IMR-90 (cell line): ENCODE measurements around the gene CYP46A1. TPM values are rescaled to one million over a fixed set of nuclear protein-coding genes. Genes with fewer than 3 reads are reported as not detected.
A peak's percentile ranks its signal among the peaks of the same experiment; 100 is the strongest.

Source experiments
- ATAC-seq: fragments of 200-7000 bp; cut with Tn5 transposase; 2 replicates; pipeline ENCODE4 v1.9.1; 2020; ENCODE audit warnings: low read depth, mild to moderate bottlenecking, moderate library complexity
- BruUV-seq: library from RNA; stranded (reverse); fragments of 400-500 nt; replicated peaks from 2 replicates; lab custom pipeline; 2021; lab: Mats Ljungman, UMichigan
- CTCF ChIA-PET: fragments of 300-600 bp; formaldehyde crosslinking; extraction: SDS; loops from one replicate; lab custom pipeline; 2021; ENCODE audit warnings: antibody characterized with exemption; lab: Yijun Ruan, JAX
- POLR2A ChIA-PET: fragments of 300-600 bp; sonication (Branson Sonifier 250); formaldehyde crosslinking; loops from one replicate; lab custom pipeline; 2022; ENCODE audit warnings: antibody characterized with exemption; ENCODE audit not compliant: unreplicated experiment; lab: Charles Lee
- DNase-seq: peaks from one replicate; pipeline ENCODE4 v3.0.0; 2013
- H2AFZ ChIP-seq: replicated peaks from 2 replicates; pipeline ENCODE3; 2013; ENCODE audit warnings: low read length, mild to moderate bottlenecking; ENCODE audit not compliant: poor library complexity
- H2AK5ac ChIP-seq: 2 replicates; pipeline ENCODE4 v1.6.1; 2013; ENCODE audit warnings: low read depth, low read length, inconsistent platforms
- H2AK9ac ChIP-seq: replicated peaks from 2 replicates; pipeline ENCODE3; 2013; ENCODE audit warnings: mild to moderate bottlenecking, low read depth, low read length, moderate library complexity; ENCODE audit not compliant: poor library complexity
- H2BK120ac ChIP-seq: 2 replicates; pipeline ENCODE4 v1.6.1; 2013; ENCODE audit warnings: low read depth, low read length, inconsistent platforms
- H2BK15ac ChIP-seq: 3 replicates; pipeline ENCODE4 v1.6.1; 2013; ENCODE audit warnings: low read depth, low read length, inconsistent platforms
- H2BK20ac ChIP-seq: 2 replicates; pipeline ENCODE4 v1.6.1; 2013; ENCODE audit warnings: low read depth, mild to moderate bottlenecking, inconsistent platforms, low read length, moderate library complexity
- H2BK5ac ChIP-seq: 2 replicates; pipeline ENCODE4 v1.6.1; 2013; ENCODE audit warnings: mild to moderate bottlenecking, low read depth, low read length, inconsistent platforms; ENCODE audit not compliant: poor library complexity, severe bottlenecking
- H3K14ac ChIP-seq: replicated peaks from 2 replicates; pipeline ENCODE4 v1.6.1; 2013; ENCODE audit warnings: low read depth, low read length, inconsistent platforms
- H3K18ac ChIP-seq: 2 replicates; pipeline ENCODE4 v1.6.1; 2013; ENCODE audit warnings: low read depth, low read length, control low read depth
- H3K23ac ChIP-seq: 2 replicates; pipeline ENCODE4 v1.6.1; 2013; ENCODE audit warnings: low read depth, low read length, inconsistent platforms
- H3K27ac ChIP-seq: 2 replicates; pipeline ENCODE4 v1.5.1; 2013; ENCODE audit warnings: mild to moderate bottlenecking, control low read depth, low read length; ENCODE audit not compliant: insufficient read depth
- H3K27me3 ChIP-seq: 2 replicates; pipeline ENCODE4 v1.6.1; 2013; ENCODE audit warnings: low read length; ENCODE audit not compliant: control insufficient read depth, insufficient read depth
- H3K36me3 ChIP-seq: 2 replicates; pipeline ENCODE4 v1.6.1; 2013; ENCODE audit warnings: low read length, mixed read lengths; ENCODE audit not compliant: control insufficient read depth, insufficient read depth
- H3K4ac ChIP-seq: 2 replicates; pipeline ENCODE4 v1.6.1; 2013; ENCODE audit warnings: low read depth, low read length, inconsistent platforms
- H3K4me1 ChIP-seq: 2 replicates; pipeline ENCODE4 v1.6.1; 2013; ENCODE audit warnings: low read length, mixed read lengths; ENCODE audit not compliant: control insufficient read depth, insufficient read depth
- H3K4me2 ChIP-seq: 2 replicates; pipeline ENCODE4 v1.6.1; 2013; ENCODE audit warnings: low read depth, mild to moderate bottlenecking, control low read depth, low read length, moderate library complexity
- H3K4me3 ChIP-seq: 2 replicates; pipeline ENCODE4 v1.5.1; 2013; ENCODE audit warnings: low read depth, mild to moderate bottlenecking, control low read depth, low read length, moderate library complexity; ENCODE audit not compliant: insufficient read depth
- H3K56ac ChIP-seq: 2 replicates; pipeline ENCODE4 v1.6.1; 2013; ENCODE audit warnings: low read length, inconsistent platforms; ENCODE audit not compliant: insufficient read depth; ENCODE audit errors: extremely low read depth
- H3K79me1 ChIP-seq, 2 experiments: 2 replicates each; pipeline ENCODE4 v1.6.1; 2013; ENCODE audit warnings: low read length in 2 of 2, inconsistent platforms in 1 of 2, low read depth in 1 of 2
- H3K9ac ChIP-seq: 2 replicates; pipeline ENCODE4 v1.6.1; 2013; ENCODE audit warnings: low read depth, low read length, control low read depth
- H3K9me1 ChIP-seq: 2 replicates; pipeline ENCODE4 v1.6.1; 2013; ENCODE audit warnings: low read length, inconsistent platforms; ENCODE audit not compliant: insufficient read depth
- H3K9me3 ChIP-seq: 2 replicates; pipeline ENCODE4 v1.6.1; 2013; ENCODE audit warnings: low read length; ENCODE audit not compliant: control insufficient read depth, insufficient read depth
- H4K20me1 ChIP-seq: 2 replicates; pipeline ENCODE4 v1.6.1; 2013; ENCODE audit warnings: low read length, inconsistent platforms; ENCODE audit not compliant: insufficient read depth
- H4K5ac ChIP-seq: 2 replicates; pipeline ENCODE4 v1.6.1; 2013; ENCODE audit warnings: mild to moderate bottlenecking, low read depth, low read length, control low read depth
- H4K8ac ChIP-seq, 2 experiments: 2 replicates each; pipeline ENCODE4 v1.6.1; 2013; ENCODE audit warnings: low read depth in 2 of 2, low read length in 2 of 2, control low read depth in 1 of 2, inconsistent platforms in 1 of 2
- H4K91ac ChIP-seq: 2 replicates; pipeline ENCODE4 v1.6.1; 2013; ENCODE audit warnings: low read depth, low read length, inconsistent platforms; ENCODE audit not compliant: insufficient read depth
- BHLHE40 ChIP-seq: fragments of 150-350 bp; IDR thresholded peaks from 2 replicates; pipeline ENCODE4 v1.6.1; 2016; ENCODE audit warnings: mild to moderate bottlenecking, low read depth, low read length
- CEBPB ChIP-seq: IDR thresholded peaks from 2 replicates; pipeline ENCODE4 v1.6.1; 2012; ENCODE audit warnings: low read depth, low read length, improper control_type of control experiment
- CHD1 ChIP-seq: IDR thresholded peaks from 2 replicates; pipeline ENCODE4 v1.6.1; 2012; ENCODE audit warnings: low read depth, low read length, improper control_type of control experiment
- ELK1 ChIP-seq: fragments of 150-350 bp; IDR thresholded peaks from 2 replicates; pipeline ENCODE4 v1.6.1; 2016; ENCODE audit warnings: low read depth, mild to moderate bottlenecking, low read length, moderate library complexity, borderline replicate concordance
- FOS ChIP-seq: fragments of 150-350 bp; IDR thresholded peaks from 2 replicates; pipeline ENCODE4 v1.6.1; 2016; ENCODE audit warnings: low read depth, low read length
- MAFK ChIP-seq: IDR thresholded peaks from 2 replicates; pipeline ENCODE4 v1.6.1; 2012; ENCODE audit warnings: low read depth, low read length, improper control_type of control experiment
- MAZ ChIP-seq: IDR thresholded peaks from 2 replicates; pipeline ENCODE4 v1.6.1; 2012; ENCODE audit warnings: low read depth, mild to moderate bottlenecking, low read length, improper control_type of control experiment, moderate library complexity, borderline replicate concordance
- MXI1 ChIP-seq: IDR thresholded peaks from 2 replicates; pipeline ENCODE4 v1.6.1; 2012; ENCODE audit warnings: low read depth, mild to moderate bottlenecking, low read length, moderate library complexity, borderline replicate concordance
- NFE2L2 ChIP-seq: fragments of 150-350 bp; IDR thresholded peaks from 2 replicates; pipeline ENCODE4 v1.6.1; 2016; ENCODE audit warnings: low read depth, mild to moderate bottlenecking, low read length
- POLR2A ChIP-seq: IDR thresholded peaks from 2 replicates; pipeline ENCODE4 v1.6.1; 2012; ENCODE audit warnings: mild to moderate bottlenecking, low read depth, low read length
- RAD21 ChIP-seq: IDR thresholded peaks from 2 replicates; pipeline ENCODE4 v1.6.1; 2012; ENCODE audit warnings: low read length, improper control_type of control experiment
- RCOR1 ChIP-seq: IDR thresholded peaks from 2 replicates; pipeline ENCODE4 v1.6.1; 2012; ENCODE audit warnings: mild to moderate bottlenecking, low read length, improper control_type of control experiment; ENCODE audit not compliant: insufficient replicate concordance
- RFX5 ChIP-seq: IDR thresholded peaks from 2 replicates; pipeline ENCODE4 v1.8.0; 2012; ENCODE audit warnings: low read depth, mild to moderate bottlenecking, low read length, moderate library complexity
- SMC3 ChIP-seq: fragments of 150-350 bp; IDR thresholded peaks from 2 replicates; pipeline ENCODE4 v1.6.1; 2016; ENCODE audit warnings: low read depth, mild to moderate bottlenecking, antibody characterized with exemption, low read length, moderate library complexity
- WGBS, 2 experiments: methylation state at CpG; one replicate each; pipeline versions ENCODE4 v1.1.5 to v1.1.7; 2013; ENCODE audit warnings: missing lambda C conversion rate in 2 of 2; ENCODE audit not compliant: insufficient read length in 1 of 2; ENCODE audit errors: extremely low coverage in 2 of 2; 5-methylcytosine and 5-hydroxymethylcytosine counted together
- dilution Hi-C: fragments of 300-500 bp; cut with HindIII; formaldehyde crosslinking; loops from one replicate; pipeline ENCODE4 v1.14.3; 2018; ENCODE audit warnings: low sequenced_read_pairs; ENCODE audit not compliant: unreplicated experiment
- in situ Hi-C: fragments of 300-500 bp; cut with MboI; formaldehyde crosslinking; loops from 3 replicates; pipeline ENCODE4 v1.14.3; 2019; ENCODE audit warnings: low sequenced_read_pairs, inconsistent platforms, mixed read lengths
- intact Hi-C: fragments of 100-400 bp; cut with micrococcal nuclease; formaldehyde crosslinking; loops from 2 replicates; pipeline ENCODE4 v1.10.0; 2022
- polyA plus RNA-seq, 3 experiments: library from polyadenylated mRNA; depleted of rRNA; stranded (reverse); fragments of >200 nt; gene quantifications; 2 replicates each; pipeline ENCODE4 v1.2.3, GENCODE V29; 2012; ENCODE audit warnings: low replicate concordance in 1 of 3
- total RNA-seq: library from RNA; depleted of rRNA; stranded (reverse); fragments of >200 nt; gene quantifications from 2 replicates; pipeline ENCODE4 v1.2.3, GENCODE V29; 2012
- TF ChIP-seq, protein P1 (sequence below): conservative IDR thresholded peaks from 2 replicates; pipeline ENCODE4 v1.5.1; 2012; ENCODE audit warnings: mild to moderate bottlenecking, low read depth, low read length, improper control_type of control experiment
- TF ChIP-seq, protein P2 (sequence below): fragments of 150-350 bp; IDR thresholded peaks from 2 replicates; pipeline ENCODE4 v1.6.1; 2017; ENCODE audit warnings: mild to moderate bottlenecking, antibody characterized with exemption, low read length, low read depth

CYP46A1 gene
- total and polyA plus RNA-seq, 2 of the 4 experiments (the other 2 are of a cell fraction) = 0.18 to 0.31 TPM

- POLR2A ChIA-PET = no interaction called here
- Histone ChIP-seq H4K20me1 (no peaks in the 10 kb centered on the region), H3K56ac (no peak overlapping the region), H3K9ac (no peak overlapping the region), H2BK15ac (no peak overlapping the region), H3K27me3 (peaks cover 43% of the 10 kb centered on the region), H3K36me3 (no peaks in the 10 kb centered on the region), H3K79me1 (no peaks in the 10 kb centered on the region), H2AK5ac (no peak overlapping the region), H4K91ac (no peak overlapping the region), H3K4ac (no peak overlapping the region), H3K14ac (no peak overlapping the region), H2BK120ac (no peak overlapping the region), H3K4me1 (peaks cover 3% of the 10 kb centered on the region; the same call in 1 of the 2 replicates), H2BK5ac (no peak overlapping the region), H2BK20ac (no peak overlapping the region), H4K8ac (no peak overlapping the region), H3K4me3 (no peak overlapping the region), H3K23ac (no peak overlapping the region), H3K9me1 (peaks cover 10% of the 10 kb centered on the region; the same call in 1 of the 2 replicates), H3K4me2 (no peak overlapping the region), H3K9me3 (no peaks in the 10 kb centered on the region), H2AK9ac (no peak overlapping the region), H3K27ac (no peak overlapping the region), H4K5ac (no peak overlapping the region), H3K18ac (no peak overlapping the region), H2AFZ (peak overlapping the region; percentile 30)
- CTCF ChIA-PET = no interaction called here
- no peak for ATAC-seq
- dilution Hi-C loops = no loop called here
- BruUV-seq = no TSS peak
- DNase-seq = no peak
- intact Hi-C loops = no loop called here
- TF ChIP-seq MAZ (no peak), CHD1 (no peak), SMC3 (no peak), RAD21 (no peak), BHLHE40 (no peak), RCOR1 (no peak), MAFK (no peak), RFX5 (no peak), CEBPB (no peak), POLR2A (no peak), MXI1 (no peak), FOS (no peak), ELK1 (no peak), NFE2L2 (no peak)
- TF ChIP-seq, protein P1, sequence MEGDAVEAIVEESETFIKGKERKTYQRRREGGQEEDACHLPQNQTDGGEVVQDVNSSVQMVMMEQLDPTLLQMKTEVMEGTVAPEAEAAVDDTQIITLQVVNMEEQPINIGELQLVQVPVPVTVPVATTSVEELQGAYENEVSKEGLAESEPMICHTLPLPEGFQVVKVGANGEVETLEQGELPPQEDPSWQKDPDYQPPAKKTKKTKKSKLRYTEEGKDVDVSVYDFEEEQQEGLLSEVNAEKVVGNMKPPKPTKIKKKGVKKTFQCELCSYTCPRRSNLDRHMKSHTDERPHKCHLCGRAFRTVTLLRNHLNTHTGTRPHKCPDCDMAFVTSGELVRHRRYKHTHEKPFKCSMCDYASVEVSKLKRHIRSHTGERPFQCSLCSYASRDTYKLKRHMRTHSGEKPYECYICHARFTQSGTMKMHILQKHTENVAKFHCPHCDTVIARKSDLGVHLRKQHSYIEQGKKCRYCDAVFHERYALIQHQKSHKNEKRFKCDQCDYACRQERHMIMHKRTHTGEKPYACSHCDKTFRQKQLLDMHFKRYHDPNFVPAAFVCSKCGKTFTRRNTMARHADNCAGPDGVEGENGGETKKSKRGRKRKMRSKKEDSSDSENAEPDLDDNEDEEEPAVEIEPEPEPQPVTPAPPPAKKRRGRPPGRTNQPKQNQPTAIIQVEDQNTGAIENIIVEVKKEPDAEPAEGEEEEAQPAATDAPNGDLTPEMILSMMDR = no peak
- TF ChIP-seq, protein P2, sequence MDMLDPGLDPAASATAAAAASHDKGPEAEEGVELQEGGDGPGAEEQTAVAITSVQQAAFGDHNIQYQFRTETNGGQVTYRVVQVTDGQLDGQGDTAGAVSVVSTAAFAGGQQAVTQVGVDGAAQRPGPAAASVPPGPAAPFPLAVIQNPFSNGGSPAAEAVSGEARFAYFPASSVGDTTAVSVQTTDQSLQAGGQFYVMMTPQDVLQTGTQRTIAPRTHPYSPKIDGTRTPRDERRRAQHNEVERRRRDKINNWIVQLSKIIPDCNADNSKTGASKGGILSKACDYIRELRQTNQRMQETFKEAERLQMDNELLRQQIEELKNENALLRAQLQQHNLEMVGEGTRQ = no peak
- 20% methylated on average over 44 of the region's 58 CpGs; no CpG with 5 or more reads in 1 of the 2 experiments for WGBS, 2 experiments
- in situ Hi-C loops = no loop called here
These were observed 24.8 kb upstream of the CYP46A1 start for GRCh38 chr14:99659333-99659741.
